MCF 10A (cell line): Measurements from ENCODE around the gene EGR2. TPM values are rescaled to one million over a fixed set of nuclear protein-coding genes. Genes with fewer than 3 reads are reported as not detected.

Experiments used
- BruUV-seq: library from RNA; stranded (reverse); fragments of 400-500 nt; replicated peaks from 2 replicates; lab custom pipeline; 2021; lab: Mats Ljungman, UMichigan
- CTCF ChIA-PET: fragments of 300-600 bp; sonication (Branson Sonifier 250); formaldehyde crosslinking; extraction: SDS; loops from one replicate; lab custom pipeline; 2021; ENCODE audit warnings: antibody characterized with exemption, inconsistent platforms; lab: Yijun Ruan, JAX
- POLR2A ChIA-PET: fragments of 300-600, 350-650 bp; sonication (Branson Sonifier 250); formaldehyde crosslinking; extraction: SDS; loops from one replicate; lab custom pipeline; 2020; ENCODE audit warnings: antibody characterized with exemption, inconsistent platforms; lab: Yijun Ruan, JAX
- DNase-seq: peaks from one replicate; pipeline ENCODE4 v3.0.0-alpha.2; 2018; ENCODE audit not compliant: unreplicated experiment
- H3K27ac Mint-ChIP-seq: one replicate; pipeline ENCODE4 v1.8.0; 2022; ENCODE audit warnings: mild to moderate bottlenecking, low read depth, mixed read lengths; ENCODE audit not compliant: unreplicated experiment
- H3K27me3 Mint-ChIP-seq: one replicate; pipeline ENCODE4 v1.8.0; 2022; ENCODE audit warnings: mixed read lengths; ENCODE audit not compliant: insufficient read depth, unreplicated experiment
- H3K36me3 Mint-ChIP-seq: one replicate; pipeline ENCODE4 v1.8.0; 2022; ENCODE audit warnings: mild to moderate bottlenecking, moderate library complexity, mixed read lengths; ENCODE audit not compliant: insufficient read depth, unreplicated experiment
- H3K4me1 Mint-ChIP-seq: one replicate; pipeline ENCODE4 v1.8.0; 2022; ENCODE audit warnings: mixed read lengths; ENCODE audit not compliant: insufficient read depth, unreplicated experiment
- H3K4me3 Mint-ChIP-seq: one replicate; pipeline ENCODE4 v1.8.0; 2022; ENCODE audit warnings: mild to moderate bottlenecking, moderate library complexity, mixed read lengths; ENCODE audit not compliant: unreplicated experiment
- H3K9me3 Mint-ChIP-seq: one replicate; pipeline ENCODE4 v1.8.0; 2022; ENCODE audit warnings: mixed read lengths; ENCODE audit not compliant: unreplicated experiment
- intact Hi-C: fragments of 100-400 bp; cut with micrococcal nuclease; formaldehyde crosslinking; loops from 2 replicates; pipeline ENCODE4 v1.14.1; 2022
- total RNA-seq: library from RNA; stranded (reverse); gene quantifications from 2 replicates; pipeline ENCODE4 v1.2.3, GENCODE V29; 2022
- TF ChIP-seq, protein P1 (sequence below): fragments of 200-600 bp; IDR thresholded peaks from one replicate; pipeline ENCODE4 v1.8.0; 2022; ENCODE audit warnings: antibody characterized with exemption, mild to moderate bottlenecking; ENCODE audit not compliant: unreplicated experiment

The EGR2 gene
- total RNA-seq, 1 experiment from 2014 or later = 1.0 TPM

DNA sequence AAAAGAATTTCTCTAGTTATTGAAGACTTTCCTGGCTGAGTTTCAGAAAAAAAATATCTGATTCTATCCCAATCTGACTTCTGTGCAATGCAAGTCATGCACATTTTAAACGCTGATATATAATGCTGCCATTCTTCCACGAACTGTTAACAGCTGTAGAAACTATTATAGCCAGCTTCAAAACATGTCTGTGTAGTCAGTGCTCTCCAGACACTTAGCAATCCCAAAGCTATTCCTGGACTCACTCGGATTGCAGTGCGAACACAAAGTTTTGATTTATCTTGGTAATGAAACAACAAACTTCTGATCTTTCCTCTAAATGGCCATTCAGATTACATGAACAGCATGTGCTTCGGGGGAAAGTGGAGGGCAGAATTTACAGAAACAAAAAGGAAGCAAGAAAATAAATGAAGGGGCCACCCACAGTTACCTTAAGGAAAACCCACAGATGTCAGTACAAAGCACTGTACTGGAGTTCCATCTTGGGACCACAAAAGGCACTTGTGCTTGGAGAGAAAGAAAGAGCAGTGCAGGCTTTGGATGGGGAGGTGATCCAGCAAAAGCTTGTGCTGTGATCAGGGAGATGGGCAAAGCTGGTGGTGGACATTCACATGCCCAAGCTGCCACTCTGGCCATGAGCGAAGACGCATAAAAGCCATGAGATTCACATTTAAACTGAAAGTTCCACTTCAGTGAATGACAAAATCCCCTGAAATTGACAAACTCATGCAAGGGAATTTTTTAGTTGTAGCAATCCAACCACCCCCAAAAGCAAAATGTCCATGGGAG lies 43.8 kb downstream of the EGR2 start:
- no peak for DNase-seq
- Mint-ChIP-seq H3K4me1 (no peaks in the 10 kb centered on the region), H3K9me3 (no peaks in the 10 kb centered on the region), H3K36me3 (no peaks in the 10 kb centered on the region), H3K4me3 (no peak overlapping the region), H3K27me3 (no peaks in the 10 kb centered on the region), H3K27ac (no peak overlapping the region)
- no TSS peak for BruUV-seq
- TF ChIP-seq, protein P1, sequence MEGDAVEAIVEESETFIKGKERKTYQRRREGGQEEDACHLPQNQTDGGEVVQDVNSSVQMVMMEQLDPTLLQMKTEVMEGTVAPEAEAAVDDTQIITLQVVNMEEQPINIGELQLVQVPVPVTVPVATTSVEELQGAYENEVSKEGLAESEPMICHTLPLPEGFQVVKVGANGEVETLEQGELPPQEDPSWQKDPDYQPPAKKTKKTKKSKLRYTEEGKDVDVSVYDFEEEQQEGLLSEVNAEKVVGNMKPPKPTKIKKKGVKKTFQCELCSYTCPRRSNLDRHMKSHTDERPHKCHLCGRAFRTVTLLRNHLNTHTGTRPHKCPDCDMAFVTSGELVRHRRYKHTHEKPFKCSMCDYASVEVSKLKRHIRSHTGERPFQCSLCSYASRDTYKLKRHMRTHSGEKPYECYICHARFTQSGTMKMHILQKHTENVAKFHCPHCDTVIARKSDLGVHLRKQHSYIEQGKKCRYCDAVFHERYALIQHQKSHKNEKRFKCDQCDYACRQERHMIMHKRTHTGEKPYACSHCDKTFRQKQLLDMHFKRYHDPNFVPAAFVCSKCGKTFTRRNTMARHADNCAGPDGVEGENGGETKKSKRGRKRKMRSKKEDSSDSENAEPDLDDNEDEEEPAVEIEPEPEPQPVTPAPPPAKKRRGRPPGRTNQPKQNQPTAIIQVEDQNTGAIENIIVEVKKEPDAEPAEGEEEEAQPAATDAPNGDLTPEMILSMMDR = no peak
- ChIA-PET POLR2A (no interaction called here), CTCF (interaction anchor here (0.6 to 1.1 kb wide), 2 partner anchors 43 to 335 kb away, joined by 3 read pairs; no protein-coding TSS in a partner anchor)
- intact Hi-C loops = no loop called here

DNA sequence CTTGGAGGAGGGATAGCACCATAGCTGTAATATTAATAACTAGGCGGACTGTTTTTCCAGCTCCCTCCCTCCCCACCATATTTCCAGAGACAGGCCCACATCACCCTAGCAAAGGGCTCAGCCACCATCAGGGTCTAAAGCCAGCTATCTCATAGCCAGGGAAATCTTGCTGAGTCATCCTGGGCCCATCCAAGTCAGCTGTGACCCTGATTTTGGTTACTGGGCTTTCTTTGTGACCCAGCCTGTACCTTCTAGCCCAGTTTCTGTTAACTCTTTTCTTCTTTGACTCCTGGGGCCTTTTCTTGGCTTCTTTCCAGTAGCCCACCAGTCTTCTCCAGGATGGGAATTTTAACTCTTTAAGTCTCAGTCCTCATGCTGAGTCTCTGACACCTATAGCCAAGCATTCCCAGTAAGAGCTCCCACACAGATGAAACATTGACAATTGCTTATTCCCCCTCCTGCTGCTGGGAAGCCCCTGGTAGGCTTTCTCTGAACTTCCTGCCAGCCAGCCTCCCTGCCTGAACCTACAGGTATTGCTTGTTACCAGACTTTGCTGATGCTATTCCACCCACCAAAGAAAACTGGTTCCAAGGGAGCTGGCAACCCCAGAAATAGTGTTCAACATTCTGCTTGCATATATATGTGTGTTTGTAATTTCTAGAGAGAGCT lies 46.5 kb downstream of the EGR2 start:
- H3K27ac Mint-ChIP-seq = no peak overlapping the region
- H3K4me3 Mint-ChIP-seq = no peak overlapping the region
- H3K36me3 Mint-ChIP-seq = no peaks in the 10 kb centered on the region
- TF ChIP-seq, protein P1 = no peak
- no peak for DNase-seq
- no TSS peak for BruUV-seq
- intact Hi-C loops = no loop called here
- no peaks in the 10 kb centered on the region for H3K9me3 Mint-ChIP-seq
- CTCF ChIA-PET = no interaction called here
- H3K4me1 Mint-ChIP-seq = no peaks in the 10 kb centered on the region
- POLR2A ChIA-PET = no interaction called here
- no peaks in the 10 kb centered on the region for H3K27me3 Mint-ChIP-seq

DNA sequence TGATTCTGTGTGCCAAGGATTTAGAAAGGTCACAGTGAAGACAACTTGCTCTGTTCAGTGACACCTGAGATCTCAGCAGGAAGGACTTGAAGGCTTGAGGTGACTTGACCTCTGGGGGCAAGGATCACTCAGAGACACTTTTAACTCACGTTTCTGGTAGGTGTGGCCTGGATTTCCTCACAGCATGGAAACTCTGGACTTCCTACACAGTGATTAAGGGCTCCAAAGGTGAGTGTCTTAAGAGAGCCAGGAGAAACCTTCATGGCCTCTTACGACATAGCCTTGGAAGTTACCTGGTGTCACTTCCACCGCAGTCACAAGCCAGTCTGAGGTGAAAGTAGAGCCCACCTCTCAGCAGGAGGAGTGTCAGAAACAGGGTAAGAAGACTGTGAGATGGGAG lies 49.8 kb downstream of the EGR2 start:
- no TSS peak for BruUV-seq
- Mint-ChIP-seq H3K4me1 (no peaks in the 10 kb centered on the region), H3K27me3 (no peaks in the 10 kb centered on the region), H3K27ac (no peak overlapping the region), H3K9me3 (no peaks in the 10 kb centered on the region), H3K36me3 (no peaks in the 10 kb centered on the region), H3K4me3 (no peak overlapping the region)
- TF ChIP-seq, protein P1 = no peak
- ChIA-PET CTCF (no interaction called here), POLR2A (no interaction called here)
- DNase-seq = no peak
- intact Hi-C loops = no loop called here

DNA sequence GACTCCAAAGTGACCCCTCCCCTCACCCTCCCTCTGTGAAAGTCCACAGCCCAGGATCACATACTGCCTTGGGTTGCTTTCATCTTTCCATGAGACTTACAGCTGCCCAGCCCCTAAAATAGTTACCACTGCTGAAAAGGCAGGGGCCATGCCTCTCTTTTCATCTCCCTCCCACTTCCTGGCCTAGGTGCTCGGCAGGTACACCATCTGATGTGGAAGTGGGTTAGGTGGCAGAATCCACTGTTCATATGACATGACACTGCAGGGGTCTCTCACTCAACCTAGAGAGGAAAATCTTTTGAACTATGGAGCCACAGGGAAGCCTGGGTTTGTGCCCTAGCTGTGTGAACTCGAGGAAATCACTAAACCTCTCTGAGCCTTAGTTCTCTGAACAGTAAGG lies 50.4 kb downstream of the EGR2 start:
- Mint-ChIP-seq H3K4me3 (no peak overlapping the region), H3K27me3 (no peaks in the 10 kb centered on the region), H3K27ac (no peak overlapping the region), H3K36me3 (no peaks in the 10 kb centered on the region), H3K4me1 (no peaks in the 10 kb centered on the region), H3K9me3 (no peaks in the 10 kb centered on the region)
- no peak for DNase-seq
- TF ChIP-seq, protein P1 = no peak
- ChIA-PET POLR2A (no interaction called here), CTCF (no interaction called here)
- intact Hi-C loops = no loop called here
- no TSS peak for BruUV-seq
